Measurements from ENCODE around the gene RBM33.

Gene RBM33

DNA sequence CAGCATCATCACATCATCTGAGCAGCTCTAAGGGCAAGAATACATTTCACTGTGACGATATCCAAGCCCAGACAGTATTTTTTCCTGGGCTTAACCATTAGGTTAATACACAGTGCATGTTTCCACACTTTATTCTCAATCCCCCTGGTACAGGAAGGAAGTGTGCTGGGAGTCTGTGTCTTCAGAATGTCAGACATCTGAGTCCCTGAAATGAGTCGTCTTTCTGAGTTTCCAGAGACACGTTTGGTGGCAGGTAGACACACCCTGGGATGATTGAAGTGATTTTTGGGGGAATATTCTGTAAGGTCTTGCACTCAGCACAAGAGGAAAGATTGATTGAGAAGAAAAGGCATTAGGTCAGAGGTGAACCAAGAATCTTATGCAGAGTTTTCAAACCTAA is 180.9 kb downstream of the RBM33 start:
- Mint-ChIP-seq H3K36me3 (ENCODE audit: low read depth) (no peaks in the 10 kb centered on the region), H3K27me3 (ENCODE audit: low read depth, poor library complexity) (peaks cover 42% of the 10 kb centered on the region), H3K9me3 (no peaks in the 10 kb centered on the region), H3K27ac (no peak overlapping the region), H3K4me1 (peaks cover 4% of the 10 kb centered on the region), H3K4me3 (no peak overlapping the region)
- TF ChIP-seq, protein P1, sequence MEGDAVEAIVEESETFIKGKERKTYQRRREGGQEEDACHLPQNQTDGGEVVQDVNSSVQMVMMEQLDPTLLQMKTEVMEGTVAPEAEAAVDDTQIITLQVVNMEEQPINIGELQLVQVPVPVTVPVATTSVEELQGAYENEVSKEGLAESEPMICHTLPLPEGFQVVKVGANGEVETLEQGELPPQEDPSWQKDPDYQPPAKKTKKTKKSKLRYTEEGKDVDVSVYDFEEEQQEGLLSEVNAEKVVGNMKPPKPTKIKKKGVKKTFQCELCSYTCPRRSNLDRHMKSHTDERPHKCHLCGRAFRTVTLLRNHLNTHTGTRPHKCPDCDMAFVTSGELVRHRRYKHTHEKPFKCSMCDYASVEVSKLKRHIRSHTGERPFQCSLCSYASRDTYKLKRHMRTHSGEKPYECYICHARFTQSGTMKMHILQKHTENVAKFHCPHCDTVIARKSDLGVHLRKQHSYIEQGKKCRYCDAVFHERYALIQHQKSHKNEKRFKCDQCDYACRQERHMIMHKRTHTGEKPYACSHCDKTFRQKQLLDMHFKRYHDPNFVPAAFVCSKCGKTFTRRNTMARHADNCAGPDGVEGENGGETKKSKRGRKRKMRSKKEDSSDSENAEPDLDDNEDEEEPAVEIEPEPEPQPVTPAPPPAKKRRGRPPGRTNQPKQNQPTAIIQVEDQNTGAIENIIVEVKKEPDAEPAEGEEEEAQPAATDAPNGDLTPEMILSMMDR (IDR thresholded peaks at IDR 0.05), result no peak
- DNase-seq, result no peak

DNA sequence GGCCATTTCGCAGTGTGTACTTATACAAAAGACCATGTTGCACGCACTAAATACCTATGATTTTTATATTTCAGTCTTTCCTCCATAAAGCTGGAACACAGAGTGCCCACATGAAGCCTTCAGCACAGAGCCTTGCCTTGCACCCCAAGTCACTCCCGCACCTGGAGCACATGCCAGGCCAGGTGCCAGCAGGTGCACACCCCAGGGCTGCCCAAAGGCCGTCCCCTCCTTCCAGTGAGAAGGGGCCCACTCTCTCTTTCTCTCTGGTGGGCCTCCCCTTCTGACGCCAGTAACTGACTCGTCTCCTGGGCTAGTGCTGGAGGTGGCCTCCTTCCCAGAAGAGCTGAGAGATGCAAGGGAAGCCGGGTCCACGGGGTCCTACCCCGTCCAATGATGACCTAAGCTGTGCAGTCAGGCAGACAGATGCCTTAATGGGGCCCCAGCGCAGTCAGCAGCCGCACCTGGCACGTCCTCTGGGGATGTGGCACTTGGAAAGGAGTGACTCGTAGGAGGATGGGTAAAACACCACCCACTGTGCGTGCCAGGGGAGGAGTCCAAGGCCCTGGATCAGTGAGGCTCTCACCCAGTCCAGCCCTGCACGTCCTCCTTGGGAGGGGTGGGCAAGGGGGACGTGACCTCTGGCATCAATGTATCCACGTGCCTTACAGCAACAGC is 185.5 kb downstream of the RBM33 start:
- Mint-ChIP-seq H3K4me3 (no peak overlapping the region), H3K27ac (no peak overlapping the region), H3K27me3 (ENCODE audit: low read depth, poor library complexity) (peaks cover 26% of the 10 kb centered on the region), H3K36me3 (ENCODE audit: low read depth) (no peaks in the 10 kb centered on the region), H3K4me1 (peaks cover 5% of the 10 kb centered on the region), H3K9me3 (no peaks in the 10 kb centered on the region)
- DNase-seq, result no peak
- TF ChIP-seq, protein P1 (IDR thresholded peaks at IDR 0.05), result no peak

All from nephron progenitor cell (in vitro differentiated cells).